Anterior cingulate cortex (tissue), 58 donors: Measurements from ENCODE around the gene TPP2.
A peak's percentile ranks its signal among the peaks of the same experiment; 100 is the strongest.

ENCODE experiments used
- DNase-seq, 58 donors: peaks; one replicate each; lab custom pipeline; 2025; lab: John Stamatoyannopoulos, UW

The TPP2 gene

GRCh38 chr13:102591988-102592781 is 4.6 kb upstream of the TPP2 start:
- peak; percentile 43 to 90 (median 75) for DNase-seq

GRCh38 chr13:102593466-102593865 is 3.3 kb upstream of the TPP2 start:
- DNase-seq = no peak

DNA sequence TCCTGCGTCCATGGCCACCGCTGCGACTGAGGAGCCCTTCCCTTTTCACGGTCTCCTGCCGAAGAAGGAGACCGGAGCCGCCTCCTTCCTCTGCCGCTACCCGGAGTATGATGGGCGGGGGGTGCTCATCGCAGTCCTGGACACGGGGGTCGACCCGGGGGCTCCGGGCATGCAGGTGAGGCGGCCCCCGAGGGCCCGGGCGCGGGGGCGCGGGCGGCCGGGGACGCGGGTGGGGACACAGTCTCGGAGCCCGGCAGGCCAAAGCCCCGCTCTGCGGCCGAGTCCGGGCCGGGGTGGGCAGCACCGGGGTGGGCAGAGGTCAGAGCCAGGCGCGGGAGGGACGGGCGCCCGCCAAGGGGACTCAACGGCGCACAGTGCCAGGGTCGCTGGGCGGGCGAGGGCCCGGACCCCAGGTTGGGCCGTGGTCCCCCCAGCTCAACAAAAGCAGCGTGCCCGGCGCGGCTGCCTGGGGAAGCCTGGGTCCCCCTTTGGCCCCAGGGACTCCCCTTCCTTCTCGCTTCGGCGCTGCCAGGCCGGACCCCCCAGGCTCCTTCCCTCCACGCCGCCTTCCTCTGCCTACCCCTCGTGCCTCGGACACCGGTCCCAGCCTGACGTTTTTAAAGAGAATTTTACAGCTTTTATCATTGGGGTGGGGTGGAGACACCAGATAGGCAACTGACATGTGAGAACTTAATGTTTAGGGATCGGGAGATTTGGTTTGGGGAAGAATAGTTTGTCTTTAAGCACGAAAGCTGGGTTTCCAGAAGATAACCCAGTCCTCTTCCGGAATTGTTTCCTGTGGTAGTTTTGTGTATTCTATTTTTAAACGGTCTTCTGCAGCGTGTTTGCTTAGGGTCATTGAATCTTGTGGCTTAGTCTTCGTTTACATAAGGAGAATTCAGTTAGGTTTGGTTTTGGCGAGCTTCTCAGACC is 509 bp downstream of the TPP2 start:
- peak in 15 of 58 donors; percentile 1 to 67 (median 40) for DNase-seq

DNA sequence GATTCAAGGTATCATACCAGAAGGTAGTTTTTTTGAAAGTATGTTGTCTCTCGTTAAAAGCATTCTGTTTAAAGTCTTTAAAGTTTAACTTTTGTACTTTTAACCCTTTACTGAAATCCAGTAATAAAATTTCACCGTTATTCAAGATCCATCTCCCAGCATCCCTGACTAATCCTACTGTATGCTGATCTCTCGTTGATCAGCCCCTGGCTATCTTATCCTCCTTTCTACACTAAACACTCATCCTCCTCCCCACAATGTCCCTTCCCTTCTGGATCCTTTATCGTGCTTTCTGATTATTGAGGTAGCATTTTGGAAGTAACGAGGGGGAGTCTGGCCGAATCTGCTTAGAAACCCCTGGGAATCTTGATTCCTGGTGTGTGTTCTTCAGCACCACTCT is 1.3 kb downstream of the TPP2 start:
- no peak for DNase-seq

- DNase-seq = no peak
Measured at GRCh38 chr13:102599426-102600012, 2.7 kb downstream of the TPP2 start.

DNA sequence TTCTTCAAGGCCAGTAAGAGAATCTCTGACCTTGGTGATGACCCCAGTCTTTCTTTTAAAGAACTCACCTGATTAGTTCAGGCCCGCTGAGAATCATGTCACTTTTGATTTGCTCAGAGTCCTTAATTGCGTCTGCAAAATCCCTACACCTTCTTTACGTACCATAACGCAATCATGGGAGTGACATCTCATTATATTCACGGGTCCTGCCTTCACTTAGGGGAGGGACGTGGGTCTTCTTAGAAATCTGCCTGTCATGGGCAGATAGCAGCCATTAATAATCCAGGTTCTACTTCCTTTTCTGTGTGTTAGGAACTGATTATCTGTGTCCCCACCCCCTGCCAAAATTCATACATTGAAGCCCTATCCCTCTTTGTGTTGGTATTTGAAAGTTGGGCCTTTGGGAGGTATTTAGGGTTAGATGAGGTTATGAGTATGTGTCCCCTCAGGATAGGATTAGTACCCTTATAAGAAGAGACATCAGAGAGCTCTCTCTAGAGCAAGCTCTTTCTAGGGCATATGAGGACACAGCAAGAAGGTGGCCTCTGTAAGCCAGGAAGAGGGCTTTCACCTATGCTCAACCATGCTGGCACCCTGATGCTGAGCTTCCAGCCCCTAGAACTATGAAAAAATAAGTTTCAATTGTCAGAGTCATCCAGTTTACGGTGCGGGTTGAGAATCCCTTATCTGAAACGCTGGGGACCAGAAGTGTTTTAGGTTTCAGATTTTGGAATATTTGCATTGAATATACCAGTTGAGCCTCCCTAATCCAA is 9.9 kb downstream of the TPP2 start:
- DNase-seq = no peak

DNA sequence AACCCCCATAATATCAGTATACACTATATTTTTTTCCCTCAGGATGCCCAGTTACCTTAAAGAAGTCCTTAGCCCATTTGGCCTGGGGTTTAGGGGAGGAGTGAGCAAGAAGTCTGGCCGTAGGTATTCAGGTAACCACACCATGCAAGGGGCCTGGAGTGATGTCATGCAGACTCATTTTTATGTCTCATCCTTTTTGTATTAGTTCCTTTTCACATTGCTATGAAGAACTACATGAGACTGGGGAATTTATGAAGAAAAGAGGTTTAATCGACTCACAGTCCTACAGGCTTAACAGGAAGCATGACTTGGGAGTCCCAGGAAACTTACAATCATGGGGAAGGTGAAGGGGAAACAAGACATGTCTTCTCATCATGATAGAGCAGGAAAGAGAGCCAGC is 12.2 kb downstream of the TPP2 start:
- DNase-seq = no peak

DNA sequence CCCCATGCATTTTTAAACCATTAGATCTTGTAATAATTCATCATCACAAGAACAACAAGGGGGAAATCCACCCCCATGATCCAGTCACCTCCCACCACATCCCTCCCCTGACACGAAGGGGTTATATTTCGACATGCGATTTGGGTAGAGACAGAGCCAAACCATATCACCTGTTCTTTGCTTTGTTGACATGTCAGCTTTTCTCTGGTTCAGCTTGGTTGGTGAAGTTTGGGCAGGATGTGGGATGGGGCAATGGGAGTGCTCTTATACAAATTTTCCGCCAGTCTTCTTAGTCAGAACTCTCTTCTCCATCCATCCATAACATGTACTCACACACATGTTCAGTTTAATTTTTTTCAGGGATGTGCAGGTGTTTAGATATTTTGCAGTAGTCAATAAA is 12.9 kb downstream of the TPP2 start:
- no peak for DNase-seq

DNA sequence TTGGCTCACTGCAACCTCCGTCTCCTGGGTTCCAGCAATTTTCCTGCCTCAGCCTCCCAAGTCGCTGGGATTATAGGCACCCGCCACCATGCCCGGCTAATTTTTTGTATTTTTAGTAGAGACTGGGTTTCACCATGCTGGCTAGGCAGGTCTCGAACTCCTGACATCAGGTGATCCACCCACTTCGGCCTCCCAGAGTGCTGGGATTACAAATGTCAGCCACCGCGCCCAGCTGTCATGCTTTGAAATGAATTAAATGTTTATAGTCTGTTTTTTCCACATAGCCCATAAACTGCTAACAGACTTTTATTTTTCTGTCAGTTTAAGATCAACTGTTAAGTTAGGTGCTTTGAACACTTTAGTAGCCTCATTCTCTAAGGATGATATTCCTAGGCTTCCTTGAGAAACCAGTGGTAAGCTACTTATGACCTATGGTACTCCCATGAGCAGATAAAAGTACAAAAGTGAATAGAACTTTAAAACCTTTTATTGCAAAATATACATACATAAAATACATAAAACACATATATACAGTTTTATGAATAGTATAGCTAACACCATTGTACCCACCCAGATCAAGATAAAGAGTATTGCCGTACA is 13.6 kb downstream of the TPP2 start:
- DNase-seq = no peak

GRCh38 chr13:102617697-102618350 is 21.0 kb downstream of the TPP2 start:
- DNase-seq = no peak

- no peak for DNase-seq
Measured at GRCh38 chr13:102620516-102620915, 23.7 kb downstream of the TPP2 start.

DNA sequence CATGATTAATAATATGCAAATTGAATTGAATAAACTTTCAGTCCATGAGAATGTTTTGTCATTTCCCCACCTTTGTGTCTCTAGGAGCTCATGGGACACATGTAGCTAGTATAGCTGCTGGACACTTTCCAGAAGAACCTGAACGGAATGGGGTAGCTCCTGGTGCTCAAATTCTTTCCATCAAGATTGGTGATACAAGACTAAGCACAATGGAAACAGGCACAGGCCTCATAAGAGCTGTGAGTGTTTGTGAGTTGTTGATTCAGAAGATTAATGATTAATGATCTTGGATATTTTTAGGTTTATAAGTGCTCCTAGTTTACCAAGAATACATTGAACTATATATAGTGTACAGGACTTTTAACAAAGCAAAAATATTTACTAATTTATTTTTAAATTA is 30.1 kb downstream of the TPP2 start:
- DNase-seq = no peak

DNA sequence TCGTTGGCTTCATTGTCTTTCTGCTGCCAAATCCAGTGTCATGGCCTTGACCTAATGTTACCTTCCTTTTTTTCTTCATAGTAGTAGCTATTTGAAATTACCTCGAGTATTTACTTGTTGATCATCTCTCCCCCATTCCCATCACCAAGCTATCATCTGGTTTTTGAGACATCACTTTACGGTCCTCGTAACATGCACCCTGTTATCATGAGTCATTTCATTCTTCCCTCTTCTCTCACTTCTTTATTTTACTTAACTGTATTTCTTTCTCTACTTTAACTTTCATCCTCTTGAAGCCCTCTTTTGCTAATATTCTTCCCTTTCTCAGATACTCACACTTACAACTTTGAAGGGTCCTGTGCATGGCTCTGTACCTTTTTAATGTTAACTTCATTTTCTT is 31.8 kb downstream of the TPP2 start:
- DNase-seq = no peak

DNA sequence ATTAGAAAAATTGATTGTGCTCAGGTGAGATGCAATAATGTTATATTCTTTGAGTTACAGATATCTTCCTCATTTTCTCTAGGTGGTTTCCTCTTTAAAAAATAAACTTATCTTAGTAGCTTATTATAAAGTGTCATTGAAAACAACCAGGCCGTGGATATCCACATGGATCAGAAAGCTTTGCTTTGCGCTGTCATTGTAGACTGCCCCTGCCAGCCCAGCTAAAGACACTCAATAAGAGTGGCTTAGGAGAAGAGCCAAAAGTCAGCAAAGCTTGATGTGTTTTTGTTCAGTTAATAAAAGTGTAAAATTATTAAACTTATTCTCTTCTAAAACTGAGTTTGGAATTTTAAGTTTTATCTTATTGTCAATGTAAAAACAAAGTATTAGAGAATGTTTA is 34.4 kb downstream of the TPP2 start:
- no peak for DNase-seq

GRCh38 chr13:102638741-102639140 is 42.0 kb downstream of the TPP2 start:
- no peak for DNase-seq

DNA sequence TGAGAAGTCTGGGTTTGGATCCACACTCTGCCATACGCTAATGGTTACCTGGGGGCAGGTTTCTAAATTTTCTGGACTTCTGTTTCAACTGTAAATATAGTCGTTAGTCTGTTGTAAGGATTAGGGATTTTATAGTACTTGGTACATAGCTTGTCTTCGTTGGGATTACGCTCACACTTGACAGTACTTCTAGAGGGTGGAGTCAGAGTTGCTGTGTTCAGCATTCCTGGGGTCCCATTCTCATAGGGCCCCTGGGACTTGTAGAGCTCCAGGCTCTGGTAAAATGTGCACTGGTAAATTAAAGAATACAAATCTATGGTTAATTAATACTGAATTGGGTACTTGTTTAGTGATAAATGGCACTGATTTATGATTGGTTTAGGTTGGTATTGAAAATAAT is 45.2 kb downstream of the TPP2 start:
- DNase-seq = no peak

DNA sequence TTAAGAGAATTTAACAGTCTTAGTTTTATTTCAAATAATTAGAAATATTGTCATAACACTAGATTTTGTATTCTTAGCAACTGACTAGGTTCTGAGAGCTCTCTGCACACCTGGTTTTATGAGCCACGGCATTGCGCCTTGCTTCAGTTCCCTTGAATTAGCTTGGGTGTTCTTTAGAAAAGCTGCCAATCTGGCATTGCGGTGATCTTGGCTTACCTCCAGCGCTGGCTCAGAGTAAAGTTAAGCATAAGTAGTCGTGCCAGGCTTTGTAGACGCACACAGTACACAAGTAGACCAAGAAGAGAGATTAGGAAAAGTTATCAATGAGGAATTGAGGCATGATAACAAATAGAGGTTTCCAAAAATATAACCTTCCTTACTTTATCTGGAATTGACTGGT is 45.7 kb downstream of the TPP2 start:
- DNase-seq = peak in 39 of 58 donors; percentile 0 to 61 (median 14)

GRCh38 chr13:102643656-102644055 is 46.9 kb downstream of the TPP2 start:
- no peak for DNase-seq

- no peak for DNase-seq
Measured at GRCh38 chr13:102645701-102646100, 48.9 kb downstream of the TPP2 start.

- DNase-seq = no peak
Measured at GRCh38 chr13:102648046-102648445, 51.3 kb downstream of the TPP2 start.
